ENCODE results near the gene MRPS6.

DNA sequence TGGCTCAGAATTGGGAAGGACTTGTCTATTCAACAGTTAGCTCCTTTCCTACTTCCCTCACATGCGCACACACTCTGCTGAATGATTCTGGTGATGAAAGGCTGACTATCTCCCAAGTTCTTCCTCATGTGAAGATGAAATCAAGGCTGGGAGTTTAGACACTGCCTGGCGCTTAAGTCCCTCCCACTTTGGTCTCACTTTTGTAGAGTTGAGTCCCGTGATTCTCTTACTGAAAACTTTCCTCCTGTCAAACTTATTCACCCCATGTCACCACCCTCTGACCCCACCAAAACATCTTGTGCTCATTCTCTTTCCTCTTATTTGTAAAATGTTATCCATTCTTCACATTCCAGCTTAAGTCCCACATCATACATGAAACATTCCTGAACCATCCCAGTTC is 8.4 kb upstream of the MRPS6 start:
- TF ChIP-seq, protein P1, sequence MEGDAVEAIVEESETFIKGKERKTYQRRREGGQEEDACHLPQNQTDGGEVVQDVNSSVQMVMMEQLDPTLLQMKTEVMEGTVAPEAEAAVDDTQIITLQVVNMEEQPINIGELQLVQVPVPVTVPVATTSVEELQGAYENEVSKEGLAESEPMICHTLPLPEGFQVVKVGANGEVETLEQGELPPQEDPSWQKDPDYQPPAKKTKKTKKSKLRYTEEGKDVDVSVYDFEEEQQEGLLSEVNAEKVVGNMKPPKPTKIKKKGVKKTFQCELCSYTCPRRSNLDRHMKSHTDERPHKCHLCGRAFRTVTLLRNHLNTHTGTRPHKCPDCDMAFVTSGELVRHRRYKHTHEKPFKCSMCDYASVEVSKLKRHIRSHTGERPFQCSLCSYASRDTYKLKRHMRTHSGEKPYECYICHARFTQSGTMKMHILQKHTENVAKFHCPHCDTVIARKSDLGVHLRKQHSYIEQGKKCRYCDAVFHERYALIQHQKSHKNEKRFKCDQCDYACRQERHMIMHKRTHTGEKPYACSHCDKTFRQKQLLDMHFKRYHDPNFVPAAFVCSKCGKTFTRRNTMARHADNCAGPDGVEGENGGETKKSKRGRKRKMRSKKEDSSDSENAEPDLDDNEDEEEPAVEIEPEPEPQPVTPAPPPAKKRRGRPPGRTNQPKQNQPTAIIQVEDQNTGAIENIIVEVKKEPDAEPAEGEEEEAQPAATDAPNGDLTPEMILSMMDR (IDR thresholded peaks at IDR 0.05; ENCODE audit: low read depth, low read length, missing input control): no peak
- TF ChIP-seq REST (IDR thresholded peaks at IDR 0.05) (no peak), RAD21 (IDR thresholded peaks at IDR 0.05) (no peak), MAX (IDR thresholded peaks at IDR 0.05) (no peak), TAF1 (conservative IDR thresholded peaks at IDR 0.05) (no peak), RXRA (IDR thresholded peaks at IDR 0.05) (no peak), ZBTB33 (IDR thresholded peaks at IDR 0.05) (no peak), JUND (IDR thresholded peaks at IDR 0.05) (no peak), YY1 (IDR thresholded peaks at IDR 0.05) (no peak)

All from liver (tissue), 3 donors.